A549 (cell line): ENCODE results near the gene ZFPL1. TPM values are rescaled to one million over a fixed set of nuclear protein-coding genes. Genes with fewer than 3 reads are reported as not detected.

Experiments used
- ATAC-seq, 2 experiments: fragments of 200-7000 bp in 1 of 2; fragments of >200 bp in 1 of 2; cut with Nextera tagmentation in 1 of 2; cut with Tn5 transposase in 1 of 2; 3 replicates each; pipeline versions ENCODE4 v1.8.0 to v1.9.1; 2018 to 2020; ENCODE audit warnings: mild to moderate bottlenecking in 1 of 2, moderate library complexity in 1 of 2
- CTCF ChIA-PET: fragments of 300-600 bp; sonication (Branson Sonifier 250); formaldehyde crosslinking; extraction: SDS; loops from one replicate; lab custom pipeline; 2021; ENCODE audit warnings: antibody characterized with exemption, inconsistent platforms; lab: Yijun Ruan, JAX
- POLR2A ChIA-PET: fragments of 350-600 bp; formaldehyde crosslinking; extraction: SDS; loops from one replicate; lab custom pipeline; 2021; ENCODE audit warnings: antibody characterized with exemption, inconsistent platforms; lab: Yijun Ruan, JAX
- DNase-seq, 2 experiments: peaks; one replicate each; pipeline versions ENCODE4 v3.0.0 to v3.0.0-alpha.2; 2011 to 2016; ENCODE audit warnings: low read depth in 1 of 2, low spot score in 1 of 2
- FAIRE-seq: peaks from 2 replicates; lab custom pipeline; 2011; peaks lifted over from hg19 to GRCh38; lab: Jason Lieb, UNC
- H3K27ac ChIP-seq, 2 experiments: fragments of >200 bp; sonication (Bioruptor Twin); formaldehyde crosslinking; 3 replicates each; pipeline ENCODE4 v1.5.1; 2016 to 2017
- H3K4me1 ChIP-seq: fragments of >200 bp; sonication (Bioruptor Twin); formaldehyde crosslinking; 3 replicates; pipeline ENCODE4 v1.6.1; 2016
- H3K4me2 ChIP-seq: fragments of >200 bp; sonication (Bioruptor Twin); formaldehyde crosslinking; 3 replicates; pipeline ENCODE4 v1.6.1; 2016
- H3K4me3 ChIP-seq: fragments of >200 bp; sonication (Bioruptor Twin); formaldehyde crosslinking; 3 replicates; pipeline ENCODE4 v1.5.1; 2016
- H3K9me3 ChIP-seq: fragments of >200 bp; sonication (Bioruptor Twin); formaldehyde crosslinking; 3 replicates; pipeline ENCODE4 v1.6.1; 2016
- CEBPB ChIP-seq, 2 experiments: fragments of >200 bp in 1 of 2; sonication (Bioruptor Twin) in 1 of 2; formaldehyde crosslinking in 1 of 2; IDR thresholded peaks; 2 replicates each; pipeline ENCODE4 v1.6.1; 2012 to 2016
- CTCF ChIP-seq: fragments of >200 bp; sonication (Bioruptor Twin); formaldehyde crosslinking; IDR thresholded peaks from 3 replicates; pipeline ENCODE4 v1.5.1; 2016
- E2F6 ChIP-seq: IDR thresholded peaks from 2 replicates; pipeline ENCODE4 v1.6.1; 2012; ENCODE audit warnings: low read depth, borderline replicate concordance
- EHF ChIP-seq: fragments of 250-450 bp; sonication (Bioruptor Pico); IDR thresholded peaks from 2 replicates; pipeline ENCODE4 v1.5.0; 2020; ENCODE audit warnings: mild to moderate bottlenecking
- EHMT2 ChIP-seq: fragments of 200-600 bp; sonication (generic); IDR thresholded peaks from 2 replicates; pipeline ENCODE4 v1.6.1; 2016; ENCODE audit warnings: antibody characterized with exemption, low read depth, mild to moderate bottlenecking, moderate library complexity
- ELK1 ChIP-seq: fragments of 150-350 bp; IDR thresholded peaks from 2 replicates; pipeline ENCODE4 v1.6.1; 2014; ENCODE audit warnings: low read depth, mild to moderate bottlenecking, low read length
- ESRRA ChIP-seq: fragments of 150-350 bp; IDR thresholded peaks from 2 replicates; pipeline ENCODE4 v1.6.1; 2014; ENCODE audit warnings: mild to moderate bottlenecking, low read length, borderline replicate concordance
- HDAC2 ChIP-seq: fragments of 200-600 bp; sonication (generic); IDR thresholded peaks from 2 replicates; pipeline ENCODE4 v1.6.1; 2016
- KDM5A ChIP-seq: fragments of 200-600 bp; sonication (generic); IDR thresholded peaks from 2 replicates; pipeline ENCODE4 v1.6.1; 2016; ENCODE audit warnings: antibody characterized with exemption, mild to moderate bottlenecking
- MAFK ChIP-seq: fragments of 450-650 bp; IDR thresholded peaks from 2 replicates; pipeline ENCODE4 v1.6.1; 2014; ENCODE audit not compliant: partially characterized antibody
- SREBF2 ChIP-seq: fragments of 450-650 bp; IDR thresholded peaks from 2 replicates; pipeline ENCODE4 v1.6.1; 2014; ENCODE audit warnings: mild to moderate bottlenecking, moderate library complexity
- USF2 ChIP-seq: fragments of 450-650 bp; IDR thresholded peaks from 2 replicates; pipeline ENCODE4 v1.6.1; 2014; ENCODE audit warnings: antibody characterized with exemption
- WGBS: methylation state at CpG from one replicate; pipeline ENCODE4 v1.1.6; 2017; ENCODE audit errors: missing lambda C conversion rate; 5-methylcytosine and 5-hydroxymethylcytosine counted together
- polyA plus RNA-seq, 4 experiments: library from polyadenylated mRNA; depleted of rRNA in 3 of 4; stranded (reverse); fragments of >200 nt; fragmentation: RNase III in 1 of 4; extraction: RNeasy Plus Mini Kit Qiagen cat#74134 plus additional on column Dnase treatment in 1 of 4; gene quantifications; 2 replicates in 3 of 4; 3 replicates in 1 of 4; pipeline ENCODE4 v1.2.3, GENCODE V29; 2011 to 2017
- TF ChIP-seq, protein P1 (sequence below): fragments of >200 bp; sonication (Bioruptor Twin); formaldehyde crosslinking; IDR thresholded peaks from 2 replicates; pipeline ENCODE4 v1.6.1; 2016
- TF ChIP-seq, protein P2 (sequence below): fragments of >200 bp; sonication (Bioruptor Twin); formaldehyde crosslinking; IDR thresholded peaks from 3 replicates; pipeline ENCODE4 v1.6.1; 2016

The ZFPL1 gene
- polyA plus RNA-seq, 2 of the 4 experiments (the other 2 are of a cell fraction) = 30.1 to 31.7 TPM

- Histone ChIP-seq H3K4me3 (no peak overlapping the region; the same call in 2 of the 3 replicates), H3K4me1 (peaks cover 15% of the 10 kb centered on the region), H3K4me2 (peak overlapping the region; percentile 100)
- POLR2A ChIA-PET = interaction anchor here (2.1 kb wide), 1 partner anchor 10 kb away, joined by 14 read pairs; the partner anchor contains the start of genes FAU and MRPL49
- no peak for FAIRE-seq
- TF ChIP-seq EHMT2 (no peak), EHF (CRISPR knock-in tag) (no peak), E2F6 (no peak)
- TF ChIP-seq, all 56 proteins: peak for 0
- ATAC-seq (no peak), DNase-seq (no peak)
- no peak overlapping the region for H3K27ac ChIP-seq
- H3K9me3 ChIP-seq = no peaks in the 10 kb centered on the region
- WGBS = 84% methylated on average over 10 of the region's 10 CpGs
- CTCF ChIA-PET = interaction anchor here (2.3 to 7.3 kb wide), 2 partner anchors 13 to 20 kb away, joined by 9 to 75 read pairs; partner anchors contain the start of genes FAU, MRPL49, TM7SF2 and ZNHIT2
Observed at GRCh38 chr11:65132238-65132987, 48.4 kb downstream of the ZFPL1 start.

- peak overlapping the region; percentile 100 for H3K4me2 ChIP-seq
- DNase-seq = peak; percentile 42 to 54
- FAIRE-seq = no peak
- peaks cover 15% of the 10 kb centered on the region for H3K4me1 ChIP-seq
- CTCF ChIA-PET = interaction anchor here (0.9 to 7.3 kb wide), 4 partner anchors 14 to 133 kb away, joined by 3 to 75 read pairs (median 8); partner anchors contain the start of genes FAU, MRPL49, TM7SF2 and ZNHIT2
- peak overlapping the region; percentile 96 to 98 for H3K27ac ChIP-seq
- 41% methylated on average over 18 of the region's 18 CpGs for WGBS
- TF ChIP-seq HDAC2 (no peak), CTCF (no peak), CEBPB (IDR thresholded peaks at IDR 0.05) (no peak), USF2 (no peak), SREBF2 (no peak), KDM5A (no peak), ESRRA (no peak), MAFK (no peak), ELK1 (no peak), EHMT2 (no peak)
- TF ChIP-seq, protein P1, sequence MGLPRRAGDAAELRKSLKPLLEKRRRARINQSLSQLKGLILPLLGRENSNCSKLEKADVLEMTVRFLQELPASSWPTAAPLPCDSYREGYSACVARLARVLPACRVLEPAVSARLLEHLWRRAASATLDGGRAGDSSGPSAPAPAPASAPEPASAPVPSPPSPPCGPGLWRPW = no peak
- TF ChIP-seq, protein P2, sequence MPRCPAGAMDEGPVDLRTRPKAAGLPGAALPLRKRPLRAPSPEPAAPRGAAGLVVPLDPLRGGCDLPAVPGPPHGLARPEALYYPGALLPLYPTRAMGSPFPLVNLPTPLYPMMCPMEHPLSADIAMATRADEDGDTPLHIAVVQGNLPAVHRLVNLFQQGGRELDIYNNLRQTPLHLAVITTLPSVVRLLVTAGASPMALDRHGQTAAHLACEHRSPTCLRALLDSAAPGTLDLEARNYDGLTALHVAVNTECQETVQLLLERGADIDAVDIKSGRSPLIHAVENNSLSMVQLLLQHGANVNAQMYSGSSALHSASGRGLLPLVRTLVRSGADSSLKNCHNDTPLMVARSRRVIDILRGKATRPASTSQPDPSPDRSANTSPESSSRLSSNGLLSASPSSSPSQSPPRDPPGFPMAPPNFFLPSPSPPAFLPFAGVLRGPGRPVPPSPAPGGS = no peak
- TF ChIP-seq, all 56 proteins: peak for 0
- peak overlapping the region; percentile 89 for H3K4me3 ChIP-seq
- ATAC-seq = peak in 1 of 2 experiments; percentile 4; a peak in 3 of 6 replicates
- POLR2A ChIA-PET = interaction anchor here (3.0 kb wide), 1 partner anchor 11 kb away, joined by 37 read pairs; the partner anchor contains the start of genes FAU and MRPL49
- H3K9me3 ChIP-seq = no peaks in the 10 kb centered on the region
Observed at GRCh38 chr11:65132988-65133700, 49.1 kb downstream of the ZFPL1 start.
